ENCODE data around the gene AK4.

The AK4 gene

GRCh38 chr1:65250826-65251225 lies 102.8 kb downstream of the AK4 start:
- DNase-seq (ENCODE audit: low read depth in 2 of 2): no peak

- no peak for DNase-seq (ENCODE audit: low read depth in 2 of 2)
These were observed 105.9 kb downstream of the AK4 start for GRCh38 chr1:65253800-65254319.

GRCh38 chr1:65254320-65255034 lies 106.5 kb downstream of the AK4 start:
- peak; percentile 52 to 65 for DNase-seq (ENCODE audit: low read depth in 2 of 2)

GRCh38 chr1:65255035-65255655 lies 107.1 kb downstream of the AK4 start:
- DNase-seq (ENCODE audit: low read depth in 2 of 2): no peak

GRCh38 chr1:65255656-65256050 lies 107.7 kb downstream of the AK4 start:
- DNase-seq (ENCODE audit: low read depth in 2 of 2): no peak

GRCh38 chr1:65256860-65257708 lies 109.1 kb downstream of the AK4 start:
- no peak for DNase-seq (ENCODE audit: low read depth in 2 of 2)

GRCh38 chr1:65258106-65258505 lies 110.1 kb downstream of the AK4 start:
- DNase-seq (ENCODE audit: low read depth in 2 of 2): no peak

GRCh38 chr1:65259816-65260215 lies 111.8 kb downstream of the AK4 start:
- DNase-seq (ENCODE audit: low read depth in 2 of 2): no peak

GRCh38 chr1:65260851-65261473 lies 113.0 kb downstream of the AK4 start:
- DNase-seq (ENCODE audit: low read depth in 2 of 2): no peak

- DNase-seq (ENCODE audit: low read depth in 2 of 2): no peak
These were observed 115.3 kb downstream of the AK4 start for GRCh38 chr1:65263286-65263685.

- DNase-seq (ENCODE audit: low read depth in 2 of 2): no peak
These were observed 116.4 kb downstream of the AK4 start for GRCh38 chr1:65264197-65264929.

- DNase-seq (ENCODE audit: low read depth in 2 of 2): no peak
These were observed 117.3 kb downstream of the AK4 start for GRCh38 chr1:65265296-65265650.

GRCh38 chr1:65265651-65266351 lies 117.8 kb downstream of the AK4 start:
- peak in 1 of 2 donors; percentile 2 for DNase-seq (ENCODE audit: low read depth in 2 of 2)

- DNase-seq (ENCODE audit: low read depth in 2 of 2): no peak
These were observed 118.5 kb downstream of the AK4 start for GRCh38 chr1:65266476-65266875.

GRCh38 chr1:65267271-65267670 lies 119.3 kb downstream of the AK4 start:
- no peak for DNase-seq (ENCODE audit: low read depth in 2 of 2)

- no peak for DNase-seq (ENCODE audit: low read depth in 2 of 2)
These were observed 119.7 kb downstream of the AK4 start for GRCh38 chr1:65267683-65268082.

- no peak for DNase-seq (ENCODE audit: low read depth in 2 of 2)
These were observed 121.6 kb downstream of the AK4 start for GRCh38 chr1:65269612-65270011.

GRCh38 chr1:65276197-65276939 lies 128.4 kb downstream of the AK4 start:
- no peak for DNase-seq (ENCODE audit: low read depth in 2 of 2)

- no peak for DNase-seq (ENCODE audit: low read depth in 2 of 2)
These were observed 129.8 kb downstream of the AK4 start for GRCh38 chr1:65277605-65278347.
